ENCODE data around the gene UNC50.

Gene UNC50

DNA sequence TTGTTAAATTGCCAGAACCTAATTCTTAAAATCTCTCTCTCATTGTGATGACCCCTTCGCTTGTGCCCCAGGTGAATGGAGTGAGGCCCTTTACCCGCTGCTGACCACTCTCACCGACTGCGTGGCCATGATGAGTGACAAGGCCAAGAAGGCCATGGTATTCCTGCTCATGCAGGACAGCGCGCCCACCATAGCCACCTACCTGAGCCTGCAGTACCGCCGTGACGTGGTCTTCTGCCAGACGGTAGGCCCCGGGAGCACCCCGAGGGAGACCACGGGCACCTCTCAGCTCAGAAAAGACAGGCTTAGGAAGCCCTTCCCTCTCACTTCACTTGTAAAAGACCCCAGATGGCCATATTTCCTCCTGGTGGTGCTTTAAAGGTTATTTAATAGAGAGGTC lies 45.0 kb upstream of the UNC50 start:
- no peak for DNase-seq (ENCODE audit: low read depth in 1 of 2, low spot score in 1 of 2)
- H3K4me3 ChIP-seq (replicated peaks; ENCODE audit: insufficient read depth, low read length), result no peak overlapping the region
- no peak for TF ChIP-seq POLR2AphosphoS5 (IDR thresholded peaks at IDR 0.05; ENCODE audit: low read depth)
- no peak for TF ChIP-seq GABPA (IDR thresholded peaks at IDR 0.05; ENCODE audit: low read depth)
- TF ChIP-seq, protein P1, sequence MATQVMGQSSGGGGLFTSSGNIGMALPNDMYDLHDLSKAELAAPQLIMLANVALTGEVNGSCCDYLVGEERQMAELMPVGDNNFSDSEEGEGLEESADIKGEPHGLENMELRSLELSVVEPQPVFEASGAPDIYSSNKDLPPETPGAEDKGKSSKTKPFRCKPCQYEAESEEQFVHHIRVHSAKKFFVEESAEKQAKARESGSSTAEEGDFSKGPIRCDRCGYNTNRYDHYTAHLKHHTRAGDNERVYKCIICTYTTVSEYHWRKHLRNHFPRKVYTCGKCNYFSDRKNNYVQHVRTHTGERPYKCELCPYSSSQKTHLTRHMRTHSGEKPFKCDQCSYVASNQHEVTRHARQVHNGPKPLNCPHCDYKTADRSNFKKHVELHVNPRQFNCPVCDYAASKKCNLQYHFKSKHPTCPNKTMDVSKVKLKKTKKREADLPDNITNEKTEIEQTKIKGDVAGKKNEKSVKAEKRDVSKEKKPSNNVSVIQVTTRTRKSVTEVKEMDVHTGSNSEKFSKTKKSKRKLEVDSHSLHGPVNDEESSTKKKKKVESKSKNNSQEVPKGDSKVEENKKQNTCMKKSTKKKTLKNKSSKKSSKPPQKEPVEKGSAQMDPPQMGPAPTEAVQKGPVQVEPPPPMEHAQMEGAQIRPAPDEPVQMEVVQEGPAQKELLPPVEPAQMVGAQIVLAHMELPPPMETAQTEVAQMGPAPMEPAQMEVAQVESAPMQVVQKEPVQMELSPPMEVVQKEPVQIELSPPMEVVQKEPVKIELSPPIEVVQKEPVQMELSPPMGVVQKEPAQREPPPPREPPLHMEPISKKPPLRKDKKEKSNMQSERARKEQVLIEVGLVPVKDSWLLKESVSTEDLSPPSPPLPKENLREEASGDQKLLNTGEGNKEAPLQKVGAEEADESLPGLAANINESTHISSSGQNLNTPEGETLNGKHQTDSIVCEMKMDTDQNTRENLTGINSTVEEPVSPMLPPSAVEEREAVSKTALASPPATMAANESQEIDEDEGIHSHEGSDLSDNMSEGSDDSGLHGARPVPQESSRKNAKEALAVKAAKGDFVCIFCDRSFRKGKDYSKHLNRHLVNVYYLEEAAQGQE (IDR thresholded peaks at IDR 0.05; ENCODE audit: insufficient replicate concordance, low read depth), result no peak
- TF ChIP-seq, protein P2, sequence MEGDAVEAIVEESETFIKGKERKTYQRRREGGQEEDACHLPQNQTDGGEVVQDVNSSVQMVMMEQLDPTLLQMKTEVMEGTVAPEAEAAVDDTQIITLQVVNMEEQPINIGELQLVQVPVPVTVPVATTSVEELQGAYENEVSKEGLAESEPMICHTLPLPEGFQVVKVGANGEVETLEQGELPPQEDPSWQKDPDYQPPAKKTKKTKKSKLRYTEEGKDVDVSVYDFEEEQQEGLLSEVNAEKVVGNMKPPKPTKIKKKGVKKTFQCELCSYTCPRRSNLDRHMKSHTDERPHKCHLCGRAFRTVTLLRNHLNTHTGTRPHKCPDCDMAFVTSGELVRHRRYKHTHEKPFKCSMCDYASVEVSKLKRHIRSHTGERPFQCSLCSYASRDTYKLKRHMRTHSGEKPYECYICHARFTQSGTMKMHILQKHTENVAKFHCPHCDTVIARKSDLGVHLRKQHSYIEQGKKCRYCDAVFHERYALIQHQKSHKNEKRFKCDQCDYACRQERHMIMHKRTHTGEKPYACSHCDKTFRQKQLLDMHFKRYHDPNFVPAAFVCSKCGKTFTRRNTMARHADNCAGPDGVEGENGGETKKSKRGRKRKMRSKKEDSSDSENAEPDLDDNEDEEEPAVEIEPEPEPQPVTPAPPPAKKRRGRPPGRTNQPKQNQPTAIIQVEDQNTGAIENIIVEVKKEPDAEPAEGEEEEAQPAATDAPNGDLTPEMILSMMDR (IDR thresholded peaks at IDR 0.05; ENCODE audit: insufficient read depth, low read length), result no peak
- TF ChIP-seq SPI1 (IDR thresholded peaks at IDR 0.05; ENCODE audit: borderline replicate concordance, low read depth), result no peak
- no peak overlapping the region for H3K27ac ChIP-seq (replicated peaks)
- no peaks in the 10 kb centered on the region for H3K27me3 ChIP-seq (ENCODE audit: insufficient read depth, poor library complexity, severe bottlenecking)

DNA sequence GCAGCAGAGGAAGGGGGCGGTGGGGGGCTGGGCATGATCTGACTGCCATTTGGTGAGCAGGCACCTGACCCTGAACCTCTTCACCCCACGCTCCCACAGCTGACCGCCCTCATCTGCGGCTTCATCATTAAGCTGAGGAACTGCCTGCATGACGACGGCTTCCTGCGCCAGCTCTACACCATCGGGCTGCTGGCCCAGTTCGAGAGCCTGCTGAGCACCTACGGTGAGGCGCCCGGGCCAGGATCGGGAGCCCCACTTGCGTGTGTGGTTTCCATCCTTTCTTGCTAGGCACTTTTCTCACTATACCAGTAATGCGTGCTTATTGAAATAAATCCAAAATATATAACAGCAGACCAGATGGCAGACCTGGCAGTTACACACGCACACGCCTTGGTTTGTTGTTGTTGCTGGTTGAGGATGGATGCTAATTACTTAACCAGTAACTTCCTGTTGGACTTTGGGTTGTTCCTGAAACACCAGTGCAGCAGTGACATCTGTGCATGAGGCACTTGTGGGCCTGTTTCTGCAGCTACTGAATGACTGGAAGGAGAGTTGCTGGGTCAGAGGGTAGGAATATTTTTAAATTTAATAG lies 43.8 kb upstream of the UNC50 start:
- TF ChIP-seq GABPA (IDR thresholded peaks at IDR 0.05; ENCODE audit: low read depth), result no peak
- TF ChIP-seq, protein P2 (IDR thresholded peaks at IDR 0.05; ENCODE audit: insufficient read depth, low read length), result no peak
- no peak for TF ChIP-seq SPI1 (IDR thresholded peaks at IDR 0.05; ENCODE audit: borderline replicate concordance, low read depth)
- TF ChIP-seq POLR2AphosphoS5 (IDR thresholded peaks at IDR 0.05; ENCODE audit: low read depth), result peak; percentile 42
- TF ChIP-seq, protein P1 (IDR thresholded peaks at IDR 0.05; ENCODE audit: insufficient replicate concordance, low read depth), result no peak
- DNase-seq (ENCODE audit: low read depth in 1 of 2, low spot score in 1 of 2), result peak; percentile 45 to 53
- Histone ChIP-seq H3K4me3 (replicated peaks; ENCODE audit: insufficient read depth, low read length) (no peak overlapping the region), H3K27ac (replicated peaks) (peak overlapping the region; percentile 29), H3K27me3 (ENCODE audit: insufficient read depth, poor library complexity, severe bottlenecking) (no peaks in the 10 kb centered on the region)

DNA sequence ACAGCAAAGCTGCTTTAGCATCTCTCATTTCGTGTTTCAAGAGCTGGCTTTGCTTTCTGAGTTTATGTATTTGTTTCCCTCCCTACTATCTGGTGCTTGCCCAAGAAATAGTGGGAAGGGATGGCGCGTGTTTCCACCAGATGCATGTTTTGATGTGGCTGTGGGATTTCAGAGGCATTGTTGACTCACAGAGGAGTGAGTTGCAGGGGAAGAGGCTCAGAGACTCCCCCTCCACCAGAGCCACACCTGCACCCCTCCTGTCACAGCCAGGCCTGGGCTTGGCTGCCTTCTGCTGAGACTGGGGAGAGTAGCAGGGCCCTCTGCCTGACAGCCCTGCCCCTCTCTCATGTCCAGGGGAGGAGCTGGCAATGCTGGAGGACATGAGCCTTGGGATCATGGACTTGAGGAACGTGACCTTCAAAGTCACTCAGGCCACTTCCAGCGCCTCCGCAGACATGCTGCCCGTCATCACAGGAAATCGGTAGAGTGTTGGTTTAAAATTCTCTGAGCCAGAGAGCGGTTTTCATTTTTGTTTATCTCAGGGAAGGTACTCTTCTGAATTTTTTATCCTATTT lies 43.0 kb upstream of the UNC50 start:
- Histone ChIP-seq H3K27ac (replicated peaks) (no peak overlapping the region), H3K27me3 (ENCODE audit: insufficient read depth, poor library complexity, severe bottlenecking) (no peaks in the 10 kb centered on the region), H3K4me3 (replicated peaks; ENCODE audit: insufficient read depth, low read length) (no peak overlapping the region)
- no peak for DNase-seq (ENCODE audit: low read depth in 1 of 2, low spot score in 1 of 2)
- TF ChIP-seq, protein P2 (IDR thresholded peaks at IDR 0.05; ENCODE audit: insufficient read depth, low read length), result no peak
- TF ChIP-seq GABPA (IDR thresholded peaks at IDR 0.05; ENCODE audit: low read depth), result no peak
- TF ChIP-seq SPI1 (IDR thresholded peaks at IDR 0.05; ENCODE audit: borderline replicate concordance, low read depth), result no peak
- TF ChIP-seq, protein P1 (IDR thresholded peaks at IDR 0.05; ENCODE audit: insufficient replicate concordance, low read depth), result no peak
- TF ChIP-seq POLR2AphosphoS5 (IDR thresholded peaks at IDR 0.05; ENCODE audit: low read depth), result no peak
